Bronchial epithelial cell (primary cell): Measurements from ENCODE around the gene ETS2. TPM values are rescaled to one million over a fixed set of nuclear protein-coding genes. Genes with fewer than 3 reads are reported as not detected.

Source experiments
- DNase-seq: peaks from one replicate; pipeline ENCODE4 v3.0.0-alpha.2; 2010; ENCODE audit warnings: low read depth
- FAIRE-seq: peaks from 2 replicates; lab custom pipeline; 2011; peaks lifted over from hg19 to GRCh38; lab: Jason Lieb, UNC
- H3K27me3 ChIP-seq: 2 replicates; pipeline ENCODE4 v1.5.1; 2011; ENCODE audit warnings: low read length; ENCODE audit not compliant: control insufficient read depth, insufficient read depth
- H3K36me3 ChIP-seq: 2 replicates; pipeline ENCODE4 v1.5.1; 2011; ENCODE audit warnings: low read length; ENCODE audit not compliant: control insufficient read depth, insufficient read depth
- H3K4me3 ChIP-seq: 2 replicates; pipeline ENCODE4 v1.5.1; 2011; ENCODE audit warnings: mild to moderate bottlenecking, low read depth, low read length, control low read depth
- total RNA-seq: library from RNA; depleted of rRNA; stranded (reverse); fragments of >200 nt; gene quantifications from 2 replicates; pipeline ENCODE4 v1.2.1, GENCODE V29; 2014
- TF ChIP-seq, protein P1 (sequence below): IDR thresholded peaks from 2 replicates; pipeline ENCODE4 v1.5.1; 2011; ENCODE audit warnings: mild to moderate bottlenecking, moderate library complexity, low read length, control low read depth, inconsistent platforms; ENCODE audit not compliant: insufficient read depth, severe bottlenecking

The ETS2 gene
- total RNA-seq, 1 donor from 2014 or later: 144 TPM

DNA sequence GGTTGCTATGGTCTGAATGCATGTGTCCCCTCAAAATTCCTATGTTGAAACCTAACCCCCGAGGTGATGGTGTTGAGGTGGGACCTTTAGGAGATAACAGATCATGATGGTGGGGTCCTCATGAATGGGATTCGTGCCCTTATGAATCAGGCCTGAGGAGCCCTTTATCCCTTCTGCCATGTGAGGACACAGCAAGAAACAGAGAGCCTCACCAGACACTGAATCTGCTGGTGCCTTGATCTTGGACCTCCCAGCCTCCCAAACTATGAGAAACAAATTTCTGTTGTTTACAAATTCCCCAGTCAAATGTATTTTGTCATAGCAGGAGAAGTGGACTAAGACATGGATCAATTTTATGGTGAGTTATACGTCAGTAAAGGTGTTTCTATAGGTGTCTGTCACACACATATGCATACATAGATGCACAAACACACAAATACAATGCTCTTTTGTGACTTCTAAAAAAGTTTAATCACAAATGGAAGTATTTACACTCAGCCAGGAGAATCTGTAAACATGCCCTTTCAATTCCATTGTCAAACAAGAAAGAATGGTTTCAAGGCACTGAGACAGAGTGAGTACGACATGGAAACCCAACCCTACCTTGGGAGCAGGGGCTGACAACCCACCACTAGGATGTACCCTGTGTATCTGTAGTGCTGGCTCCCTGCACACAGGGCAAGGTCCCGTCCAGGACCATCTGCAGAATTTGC is 5.5 kb upstream of the ETS2 start:
- no peak overlapping the region for H3K4me3 ChIP-seq
- H3K36me3 ChIP-seq: no peaks in the 10 kb centered on the region
- no peak for FAIRE-seq
- H3K27me3 ChIP-seq: no peaks in the 10 kb centered on the region
- DNase-seq: no peak
- TF ChIP-seq, protein P1, sequence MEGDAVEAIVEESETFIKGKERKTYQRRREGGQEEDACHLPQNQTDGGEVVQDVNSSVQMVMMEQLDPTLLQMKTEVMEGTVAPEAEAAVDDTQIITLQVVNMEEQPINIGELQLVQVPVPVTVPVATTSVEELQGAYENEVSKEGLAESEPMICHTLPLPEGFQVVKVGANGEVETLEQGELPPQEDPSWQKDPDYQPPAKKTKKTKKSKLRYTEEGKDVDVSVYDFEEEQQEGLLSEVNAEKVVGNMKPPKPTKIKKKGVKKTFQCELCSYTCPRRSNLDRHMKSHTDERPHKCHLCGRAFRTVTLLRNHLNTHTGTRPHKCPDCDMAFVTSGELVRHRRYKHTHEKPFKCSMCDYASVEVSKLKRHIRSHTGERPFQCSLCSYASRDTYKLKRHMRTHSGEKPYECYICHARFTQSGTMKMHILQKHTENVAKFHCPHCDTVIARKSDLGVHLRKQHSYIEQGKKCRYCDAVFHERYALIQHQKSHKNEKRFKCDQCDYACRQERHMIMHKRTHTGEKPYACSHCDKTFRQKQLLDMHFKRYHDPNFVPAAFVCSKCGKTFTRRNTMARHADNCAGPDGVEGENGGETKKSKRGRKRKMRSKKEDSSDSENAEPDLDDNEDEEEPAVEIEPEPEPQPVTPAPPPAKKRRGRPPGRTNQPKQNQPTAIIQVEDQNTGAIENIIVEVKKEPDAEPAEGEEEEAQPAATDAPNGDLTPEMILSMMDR: no peak

DNA sequence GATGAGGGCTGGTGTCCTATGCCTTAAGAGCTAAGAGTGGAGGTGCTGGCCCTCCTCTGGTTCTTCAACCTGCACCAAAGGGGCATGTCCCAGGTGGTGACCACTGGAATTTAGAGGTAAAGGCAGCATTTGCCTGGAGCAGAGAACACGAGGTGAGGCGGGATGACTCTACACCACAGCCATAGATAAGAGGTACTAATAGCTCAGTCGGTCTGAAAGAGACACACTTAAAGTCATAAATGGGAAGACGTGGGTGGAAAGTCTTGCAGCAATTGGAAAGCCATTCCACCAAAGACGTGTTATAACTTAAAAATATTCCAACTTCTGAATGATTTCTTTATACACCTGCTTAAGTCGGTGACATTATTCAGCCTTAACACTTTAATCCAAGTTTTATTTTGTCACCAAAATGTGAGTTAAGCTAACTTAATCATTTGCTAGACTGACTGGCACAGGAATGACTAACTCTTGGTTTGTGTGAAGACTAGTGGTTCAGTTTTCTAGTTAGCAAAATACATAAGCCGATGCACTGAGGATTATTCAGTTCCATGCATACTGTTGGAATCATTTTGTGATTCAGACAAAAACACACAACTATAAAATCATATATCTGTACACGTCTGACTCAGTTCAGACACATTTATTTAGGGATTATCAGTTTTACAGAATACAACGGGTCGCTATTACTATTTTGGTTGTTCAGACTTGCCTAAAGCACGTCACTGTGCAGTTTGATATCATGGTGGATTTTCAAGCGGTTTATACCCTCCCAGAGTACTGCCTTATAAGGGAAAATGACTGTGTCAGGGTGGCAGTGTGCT is 4.6 kb upstream of the ETS2 start:
- Histone ChIP-seq H3K27me3 (no peaks in the 10 kb centered on the region), H3K36me3 (no peaks in the 10 kb centered on the region), H3K4me3 (no peak overlapping the region)
- DNase-seq: peak; percentile 99
- TF ChIP-seq, protein P1: no peak
- no peak for FAIRE-seq

DNA sequence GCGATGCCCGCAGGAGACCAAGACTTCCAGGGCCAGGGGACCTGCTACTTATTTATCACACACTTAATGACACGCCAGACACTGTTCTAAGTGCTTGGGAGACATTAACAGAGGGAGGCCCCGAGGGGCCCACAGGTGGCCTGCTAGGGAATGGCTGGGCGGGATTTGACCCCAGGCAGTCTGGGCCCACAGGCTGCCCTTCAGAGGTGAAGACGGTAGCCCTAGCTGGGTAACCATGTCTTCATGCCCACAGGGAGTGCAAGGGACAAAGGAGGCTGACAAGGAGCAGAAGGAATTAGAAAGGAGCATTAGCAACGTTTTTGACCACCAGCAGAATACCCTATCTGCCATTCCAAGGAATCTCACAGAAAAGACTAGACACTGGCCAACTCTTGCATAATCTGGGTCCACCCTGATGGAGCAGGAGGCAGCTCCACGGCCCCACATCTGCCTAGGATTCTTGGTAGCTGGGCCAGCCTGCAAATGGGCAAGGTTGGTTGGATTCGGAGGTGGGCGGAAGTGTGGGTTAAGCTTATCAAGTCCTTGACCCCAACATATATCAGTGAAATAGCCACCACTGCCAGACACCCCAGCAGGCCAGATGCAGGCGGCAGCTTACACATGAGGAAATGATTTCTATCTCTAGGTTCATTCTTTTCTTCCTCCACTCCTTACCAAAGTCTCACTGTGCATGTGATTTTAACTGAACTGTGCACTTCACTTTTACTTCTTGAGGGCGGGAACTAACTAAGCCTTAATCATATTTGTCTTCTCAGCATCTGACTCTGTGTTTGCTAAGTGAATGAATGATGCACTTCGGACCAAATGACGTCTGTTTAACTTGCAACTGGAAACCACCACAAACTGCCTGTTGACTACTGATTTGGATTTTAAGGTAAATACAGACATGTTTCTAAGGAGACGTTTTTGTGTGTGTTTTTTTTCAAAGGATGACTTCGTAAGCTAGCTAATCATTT is 3.4 kb upstream of the ETS2 start:
- TF ChIP-seq, protein P1: no peak
- Histone ChIP-seq H3K4me3 (no peak overlapping the region), H3K36me3 (no peaks in the 10 kb centered on the region), H3K27me3 (no peaks in the 10 kb centered on the region)
- no peak for FAIRE-seq
- DNase-seq: peak; percentile 97

GRCh38 chr21:38803075-38803660 is 2.6 kb upstream of the ETS2 start:
- FAIRE-seq: no peak
- no peak for DNase-seq
- H3K36me3 ChIP-seq: peaks cover 6% of the 10 kb centered on the region
- TF ChIP-seq, protein P1: no peak
- H3K4me3 ChIP-seq: no peak overlapping the region
- H3K27me3 ChIP-seq: no peaks in the 10 kb centered on the region

- peaks cover 12% of the 10 kb centered on the region for H3K36me3 ChIP-seq
- TF ChIP-seq, protein P1: no peak
- DNase-seq (no peak), FAIRE-seq (no peak)
- peak overlapping the region; percentile 86 for H3K4me3 ChIP-seq
- no peaks in the 10 kb centered on the region for H3K27me3 ChIP-seq
Observed at GRCh38 chr21:38804030-38804788, 1.5 kb upstream of the ETS2 start.
